ENCODE results near the gene C7orf33. TPM values are rescaled to one million over a fixed set of nuclear protein-coding genes. Genes with fewer than 3 reads are reported as not detected.
"Not testable (repeated sequence)": the region's sequence is repeated elsewhere in the genome, so short reads cannot be mapped to it uniquely, and the experiment has no call there.

Gene C7orf33
- total RNA-seq, 1 experiment from 2014 or later = not detected

DNA sequence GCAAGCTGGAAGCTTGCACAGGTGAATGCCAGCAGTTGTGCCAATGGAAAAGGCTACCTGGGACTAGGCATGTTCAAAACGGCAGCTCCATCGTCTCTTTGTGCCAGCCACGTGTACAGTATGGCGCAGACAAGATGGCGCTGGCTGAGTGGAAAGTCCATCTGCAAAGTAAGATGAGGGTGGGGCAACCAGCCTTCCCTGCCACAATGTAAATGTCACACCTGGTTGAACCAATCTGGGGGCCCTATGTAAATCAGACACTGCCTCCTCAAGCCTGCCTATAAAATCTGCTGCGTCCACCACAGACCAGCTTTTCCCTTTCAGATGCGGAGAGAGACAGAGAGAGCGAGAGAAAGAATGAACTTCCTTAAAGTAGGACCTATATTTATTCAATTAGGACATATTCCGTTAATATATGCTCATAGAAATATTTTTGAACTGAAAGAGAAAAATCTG lies 18.5 kb upstream of the C7orf33 start:
- Histone ChIP-seq H3T11ph (ENCODE audit: low read length) (no peak overlapping the region), H4K20me1 (ENCODE audit: control insufficient read depth, insufficient read depth, insufficient read length) (no peaks in the 10 kb centered on the region), H2BK12ac (ENCODE audit: insufficient read length, low read depth, low read length) (no peak overlapping the region), H3K4me1 (ENCODE audit: insufficient read depth, low read length) (no peaks in the 10 kb centered on the region; the same call in 1 of the 2 replicates), H3K18ac (ENCODE audit: insufficient read length, low read depth, low read length) (no peak overlapping the region), H3K23me2 (ENCODE audit: insufficient read length, low read depth, low read length, poor library complexity, severe bottlenecking) (no peaks in the 10 kb centered on the region), H3K14ac (ENCODE audit: insufficient read depth, low read length) (no peak overlapping the region), H2BK120ac (ENCODE audit: low read depth, low read length, poor library complexity, severe bottlenecking) (no peak overlapping the region), H4K5ac (ENCODE audit: insufficient read length, low read depth, low read length) (no peak overlapping the region), H2BK5ac (ENCODE audit: insufficient read length, low read length) (no peak overlapping the region), H2BK15ac (ENCODE audit: low read depth, low read length) (no peak overlapping the region), H4K8ac (replicated peaks; ENCODE audit: insufficient read length, low read depth, low read length) (no peak overlapping the region), H3K4me2 (ENCODE audit: insufficient read depth, insufficient read length, low read length) (no peak overlapping the region), H3K79me2 (ENCODE audit: insufficient read depth, low read length) (no peaks in the 10 kb centered on the region), H3K9me3 (ENCODE audit: control insufficient read depth, low read depth, low read length) (no peaks in the 10 kb centered on the region), H3K23ac (ENCODE audit: insufficient read length, low read depth, low read length) (no peak overlapping the region), H3K4ac (ENCODE audit: low read depth, low read length) (no peak overlapping the region), H2AK5ac (ENCODE audit: insufficient read length, low read length) (no peak overlapping the region), H4K91ac (ENCODE audit: insufficient read length, low read depth, low read length) (no peak overlapping the region), H2BK20ac (ENCODE audit: low read depth, low read length, poor library complexity, severe bottlenecking) (no peak overlapping the region), H3K79me1 (ENCODE audit: insufficient read depth, low read depth, low read length, poor library complexity, severe bottlenecking) (no peaks in the 10 kb centered on the region), H3K27ac (ENCODE audit: insufficient read length, low read depth, low read length) (no peak overlapping the region), H3K56ac (ENCODE audit: insufficient read length, low read depth, low read length) (no peak overlapping the region), H3K27me3 (ENCODE audit: insufficient read depth, low read length) (no peaks in the 10 kb centered on the region), H2AFZ (ENCODE audit: low read length) (no peak overlapping the region), H3K9ac (ENCODE audit: extremely low read depth, insufficient read length, low read length) (no peak overlapping the region)
- Mint-ChIP-seq H3K4me3 (no peak overlapping the region), H3K27me3 (ENCODE audit: low read depth) (no peaks in the 10 kb centered on the region; the same call in none of the 2 replicates), H3K27ac (no peak overlapping the region), H3K36me3 (ENCODE audit: insufficient read depth in 1 of 3, low read depth in 3 of 3) (peaks cover 0 to 5% (median 2%) of the 10 kb centered on the region in 3 experiments; a peak in 3 of 7 replicates), H3K9me3 (peaks cover 0 to 4% of the 10 kb centered on the region in 2 experiments; a peak in 2 of 5 replicates), H3K4me1 (peaks cover 18 to 19% of the 10 kb centered on the region in 2 experiments)
- no peak for DNase-seq
- WGBS (ENCODE audit: extremely low coverage, insufficient read length, low lambda C conversion rate) = no CpG with 5 or more reads among the region's 9 CpGs
- TF ChIP-seq, protein P1, sequence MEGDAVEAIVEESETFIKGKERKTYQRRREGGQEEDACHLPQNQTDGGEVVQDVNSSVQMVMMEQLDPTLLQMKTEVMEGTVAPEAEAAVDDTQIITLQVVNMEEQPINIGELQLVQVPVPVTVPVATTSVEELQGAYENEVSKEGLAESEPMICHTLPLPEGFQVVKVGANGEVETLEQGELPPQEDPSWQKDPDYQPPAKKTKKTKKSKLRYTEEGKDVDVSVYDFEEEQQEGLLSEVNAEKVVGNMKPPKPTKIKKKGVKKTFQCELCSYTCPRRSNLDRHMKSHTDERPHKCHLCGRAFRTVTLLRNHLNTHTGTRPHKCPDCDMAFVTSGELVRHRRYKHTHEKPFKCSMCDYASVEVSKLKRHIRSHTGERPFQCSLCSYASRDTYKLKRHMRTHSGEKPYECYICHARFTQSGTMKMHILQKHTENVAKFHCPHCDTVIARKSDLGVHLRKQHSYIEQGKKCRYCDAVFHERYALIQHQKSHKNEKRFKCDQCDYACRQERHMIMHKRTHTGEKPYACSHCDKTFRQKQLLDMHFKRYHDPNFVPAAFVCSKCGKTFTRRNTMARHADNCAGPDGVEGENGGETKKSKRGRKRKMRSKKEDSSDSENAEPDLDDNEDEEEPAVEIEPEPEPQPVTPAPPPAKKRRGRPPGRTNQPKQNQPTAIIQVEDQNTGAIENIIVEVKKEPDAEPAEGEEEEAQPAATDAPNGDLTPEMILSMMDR (conservative IDR thresholded peaks at IDR 0.05) = no peak

DNA sequence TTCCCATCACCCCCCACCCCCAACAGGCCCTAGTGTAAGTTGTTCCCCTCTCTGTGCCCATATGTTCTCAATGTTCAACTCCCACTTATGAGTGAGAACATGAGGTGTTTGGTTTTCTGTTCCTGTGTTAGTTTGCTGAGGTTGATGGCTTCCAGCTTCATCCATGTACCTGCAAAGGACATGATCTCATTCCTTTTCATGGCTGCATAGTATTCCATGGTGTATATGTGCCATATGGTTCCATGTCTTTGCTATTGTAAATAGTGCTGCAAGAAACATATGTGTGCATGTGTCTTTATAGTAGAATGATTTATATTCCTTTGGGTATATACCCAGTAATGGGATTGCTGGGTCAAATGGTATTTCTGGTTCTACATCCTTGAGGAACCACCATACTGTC lies 17.0 kb upstream of the C7orf33 start:
- not testable (repeated sequence) for H3K79me2 ChIP-seq (ENCODE audit: insufficient read depth, low read length); DNase-seq; H4K20me1 ChIP-seq (ENCODE audit: control insufficient read depth, insufficient read depth, insufficient read length)

More for the DNA sequence above, 17.0 kb upstream of the C7orf33 start:
- not testable (repeated sequence) for H3K9me3 Mint-ChIP-seq; H3K27ac Mint-ChIP-seq; H3K27ac ChIP-seq (ENCODE audit: insufficient read length, low read depth, low read length); H4K8ac ChIP-seq (replicated peaks; ENCODE audit: insufficient read length, low read depth, low read length); H2BK120ac ChIP-seq (ENCODE audit: low read depth, low read length, poor library complexity, severe bottlenecking); H3K4me1 ChIP-seq (ENCODE audit: insufficient read depth, low read length); H3K4ac ChIP-seq (ENCODE audit: low read depth, low read length); H2BK15ac ChIP-seq (ENCODE audit: low read depth, low read length); H3K56ac ChIP-seq (ENCODE audit: insufficient read length, low read depth, low read length); H2AK5ac ChIP-seq (ENCODE audit: insufficient read length, low read length); H3K27me3 ChIP-seq (ENCODE audit: insufficient read depth, low read length); H3K4me3 Mint-ChIP-seq; H3K4me2 ChIP-seq (ENCODE audit: insufficient read depth, insufficient read length, low read length); H3K27me3 Mint-ChIP-seq (ENCODE audit: low read depth); H2BK12ac ChIP-seq (ENCODE audit: insufficient read length, low read depth, low read length); H3K36me3 Mint-ChIP-seq (ENCODE audit: insufficient read depth in 1 of 3, low read depth in 3 of 3); H2AFZ ChIP-seq (ENCODE audit: low read length); H4K91ac ChIP-seq (ENCODE audit: insufficient read length, low read depth, low read length); H3K23ac ChIP-seq (ENCODE audit: insufficient read length, low read depth, low read length); H3T11ph ChIP-seq (ENCODE audit: low read length); H3K79me1 ChIP-seq (ENCODE audit: insufficient read depth, low read depth, low read length, poor library complexity, severe bottlenecking); H3K18ac ChIP-seq (ENCODE audit: insufficient read length, low read depth, low read length); H3K14ac ChIP-seq (ENCODE audit: insufficient read depth, low read length); H3K23me2 ChIP-seq (ENCODE audit: insufficient read length, low read depth, low read length, poor library complexity, severe bottlenecking); H2BK5ac ChIP-seq (ENCODE audit: insufficient read length, low read length); H3K9ac ChIP-seq (ENCODE audit: extremely low read depth, insufficient read length, low read length); H3K9me3 ChIP-seq (ENCODE audit: control insufficient read depth, low read depth, low read length); H4K5ac ChIP-seq (ENCODE audit: insufficient read length, low read depth, low read length); H2BK20ac ChIP-seq (ENCODE audit: low read depth, low read length, poor library complexity, severe bottlenecking); H3K4me1 Mint-ChIP-seq

Data from H9 (cell line).